ENCODE data around the gene GRAMD1A. TPM values are rescaled to one million over a fixed set of nuclear protein-coding genes. Genes with fewer than 3 reads are reported as not detected.

The GRAMD1A gene
- total and polyA plus RNA-seq, 9 of the 15 experiments (the other 6 are each of a cell fraction or from before 2014, with no cell fraction given) = 1.4 to 63.8 (median 38.5) TPM

GRCh38 chr19:34999498-35000337, at the start of gene GRAMD1A (continued):
- peak; percentile 41; the same call in 1 of the 2 replicates for TF ChIP-seq SOX6 (IDR thresholded peaks at IDR 0.05)
- TF ChIP-seq, protein P1, sequence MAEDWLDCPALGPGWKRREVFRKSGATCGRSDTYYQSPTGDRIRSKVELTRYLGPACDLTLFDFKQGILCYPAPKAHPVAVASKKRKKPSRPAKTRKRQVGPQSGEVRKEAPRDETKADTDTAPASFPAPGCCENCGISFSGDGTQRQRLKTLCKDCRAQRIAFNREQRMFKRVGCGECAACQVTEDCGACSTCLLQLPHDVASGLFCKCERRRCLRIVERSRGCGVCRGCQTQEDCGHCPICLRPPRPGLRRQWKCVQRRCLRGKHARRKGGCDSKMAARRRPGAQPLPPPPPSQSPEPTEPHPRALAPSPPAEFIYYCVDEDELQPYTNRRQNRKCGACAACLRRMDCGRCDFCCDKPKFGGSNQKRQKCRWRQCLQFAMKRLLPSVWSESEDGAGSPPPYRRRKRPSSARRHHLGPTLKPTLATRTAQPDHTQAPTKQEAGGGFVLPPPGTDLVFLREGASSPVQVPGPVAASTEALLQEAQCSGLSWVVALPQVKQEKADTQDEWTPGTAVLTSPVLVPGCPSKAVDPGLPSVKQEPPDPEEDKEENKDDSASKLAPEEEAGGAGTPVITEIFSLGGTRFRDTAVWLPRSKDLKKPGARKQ (CRISPR knock-in tag; IDR thresholded peaks at IDR 0.05) = no peak
- no peak for TF ChIP-seq NCOA4 (IDR thresholded peaks at IDR 0.05; ENCODE audit: partially characterized antibody)
- TF ChIP-seq FOXP4 (CRISPR knock-in tag; IDR thresholded peaks at IDR 0.05; ENCODE audit: borderline replicate concordance) = no peak
- TF ChIP-seq JUND (IDR thresholded peaks at IDR 0.05; ENCODE audit: borderline replicate concordance, low read depth, low read length) = no peak
- TF ChIP-seq JUND (tag; IDR thresholded peaks at IDR 0.05; ENCODE audit: borderline replicate concordance, low read depth, low read length) = 0 out of 3 replicates have a peak, but pooled peaks have one; percentile 8
- TF ChIP-seq, protein P2, sequence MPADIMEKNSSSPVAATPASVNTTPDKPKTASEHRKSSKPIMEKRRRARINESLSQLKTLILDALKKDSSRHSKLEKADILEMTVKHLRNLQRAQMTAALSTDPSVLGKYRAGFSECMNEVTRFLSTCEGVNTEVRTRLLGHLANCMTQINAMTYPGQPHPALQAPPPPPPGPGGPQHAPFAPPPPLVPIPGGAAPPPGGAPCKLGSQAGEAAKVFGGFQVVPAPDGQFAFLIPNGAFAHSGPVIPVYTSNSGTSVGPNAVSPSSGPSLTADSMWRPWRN (IDR thresholded peaks at IDR 0.05; ENCODE audit: low read depth) = no peak
- TF ChIP-seq KHSRP (IDR thresholded peaks at IDR 0.05) = no peak
- no peak for TF ChIP-seq RAD21 (CRISPR knock-in tag; conservative IDR thresholded peaks at IDR 0.05 in 1 of 2, IDR thresholded peaks at IDR 0.05 in 1 of 2)
- no peak for TF ChIP-seq E2F3 (CRISPR knock-in tag; IDR thresholded peaks at IDR 0.05)
- no peak for TF ChIP-seq HIVEP1 (CRISPR knock-in tag; IDR thresholded peaks at IDR 0.05)
- TF ChIP-seq NCOA1 (IDR thresholded peaks at IDR 0.05; ENCODE audit: low read depth) = 0 out of 2 replicates have a peak, but pooled peaks have one; percentile 24
- no peak for TF ChIP-seq ZBTB5 (IDR thresholded peaks at IDR 0.05)
- TF ChIP-seq, protein P3, sequence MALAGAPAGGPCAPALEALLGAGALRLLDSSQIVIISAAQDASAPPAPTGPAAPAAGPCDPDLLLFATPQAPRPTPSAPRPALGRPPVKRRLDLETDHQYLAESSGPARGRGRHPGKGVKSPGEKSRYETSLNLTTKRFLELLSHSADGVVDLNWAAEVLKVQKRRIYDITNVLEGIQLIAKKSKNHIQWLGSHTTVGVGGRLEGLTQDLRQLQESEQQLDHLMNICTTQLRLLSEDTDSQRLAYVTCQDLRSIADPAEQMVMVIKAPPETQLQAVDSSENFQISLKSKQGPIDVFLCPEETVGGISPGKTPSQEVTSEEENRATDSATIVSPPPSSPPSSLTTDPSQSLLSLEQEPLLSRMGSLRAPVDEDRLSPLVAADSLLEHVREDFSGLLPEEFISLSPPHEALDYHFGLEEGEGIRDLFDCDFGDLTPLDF (CRISPR knock-in tag; IDR thresholded peaks at IDR 0.05) = no peak
- TF ChIP-seq, protein P4, sequence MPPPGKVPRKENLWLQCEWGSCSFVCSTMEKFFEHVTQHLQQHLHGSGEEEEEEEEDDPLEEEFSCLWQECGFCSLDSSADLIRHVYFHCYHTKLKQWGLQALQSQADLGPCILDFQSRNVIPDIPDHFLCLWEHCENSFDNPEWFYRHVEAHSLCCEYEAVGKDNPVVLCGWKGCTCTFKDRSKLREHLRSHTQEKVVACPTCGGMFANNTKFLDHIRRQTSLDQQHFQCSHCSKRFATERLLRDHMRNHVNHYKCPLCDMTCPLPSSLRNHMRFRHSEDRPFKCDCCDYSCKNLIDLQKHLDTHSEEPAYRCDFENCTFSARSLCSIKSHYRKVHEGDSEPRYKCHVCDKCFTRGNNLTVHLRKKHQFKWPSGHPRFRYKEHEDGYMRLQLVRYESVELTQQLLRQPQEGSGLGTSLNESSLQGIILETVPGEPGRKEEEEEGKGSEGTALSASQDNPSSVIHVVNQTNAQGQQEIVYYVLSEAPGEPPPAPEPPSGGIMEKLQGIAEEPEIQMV (tag; conservative IDR thresholded peaks at IDR 0.05; ENCODE audit: low read depth) = no peak
